ENCODE data around the gene LILRB5. TPM values are rescaled to one million over a fixed set of nuclear protein-coding genes. Genes with fewer than 3 reads are reported as not detected.
"Not testable (repeated sequence)": the region's sequence is repeated elsewhere in the genome, so short reads cannot be mapped to it uniquely, and the experiment has no call there.

LILRB5 gene
- total RNA-seq, 4 donors from 2014 or later = 24.0 to 75.5 (median 39.4) TPM

DNA sequence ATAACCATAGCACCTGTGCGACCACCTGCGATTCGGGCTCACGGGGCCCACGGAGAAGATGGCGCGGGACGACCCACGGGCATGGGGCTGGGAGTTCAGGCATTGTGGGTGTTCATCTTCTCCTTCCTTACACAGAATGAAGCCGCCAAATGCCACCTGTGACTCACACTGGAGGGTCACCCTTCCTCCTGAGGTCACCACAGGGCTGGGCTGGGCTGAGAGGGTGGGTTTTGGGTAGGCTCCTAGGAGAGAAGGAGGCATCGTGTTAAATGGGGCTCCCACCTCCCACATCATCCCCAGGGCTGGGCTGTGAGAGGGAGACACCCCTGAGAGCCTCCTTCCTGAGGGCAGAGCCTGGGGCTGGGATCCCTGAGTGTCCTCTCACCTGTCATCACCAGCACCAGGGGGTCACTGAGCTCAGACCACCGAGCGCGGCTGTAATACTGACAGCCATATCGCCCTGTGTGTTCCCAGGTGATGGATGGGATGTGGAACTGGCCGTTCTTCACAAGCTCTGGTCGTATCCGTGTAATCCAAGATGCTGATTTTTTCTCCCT, 22.4 kb upstream of the LILRB5 start:
- DNase-seq (ENCODE audit: low spot score) (no peak), ATAC-seq (ENCODE audit: low FRiP score) (no peak)
- TF ChIP-seq, protein P1, sequence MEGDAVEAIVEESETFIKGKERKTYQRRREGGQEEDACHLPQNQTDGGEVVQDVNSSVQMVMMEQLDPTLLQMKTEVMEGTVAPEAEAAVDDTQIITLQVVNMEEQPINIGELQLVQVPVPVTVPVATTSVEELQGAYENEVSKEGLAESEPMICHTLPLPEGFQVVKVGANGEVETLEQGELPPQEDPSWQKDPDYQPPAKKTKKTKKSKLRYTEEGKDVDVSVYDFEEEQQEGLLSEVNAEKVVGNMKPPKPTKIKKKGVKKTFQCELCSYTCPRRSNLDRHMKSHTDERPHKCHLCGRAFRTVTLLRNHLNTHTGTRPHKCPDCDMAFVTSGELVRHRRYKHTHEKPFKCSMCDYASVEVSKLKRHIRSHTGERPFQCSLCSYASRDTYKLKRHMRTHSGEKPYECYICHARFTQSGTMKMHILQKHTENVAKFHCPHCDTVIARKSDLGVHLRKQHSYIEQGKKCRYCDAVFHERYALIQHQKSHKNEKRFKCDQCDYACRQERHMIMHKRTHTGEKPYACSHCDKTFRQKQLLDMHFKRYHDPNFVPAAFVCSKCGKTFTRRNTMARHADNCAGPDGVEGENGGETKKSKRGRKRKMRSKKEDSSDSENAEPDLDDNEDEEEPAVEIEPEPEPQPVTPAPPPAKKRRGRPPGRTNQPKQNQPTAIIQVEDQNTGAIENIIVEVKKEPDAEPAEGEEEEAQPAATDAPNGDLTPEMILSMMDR (IDR thresholded peaks at IDR 0.05) = no peak

DNA sequence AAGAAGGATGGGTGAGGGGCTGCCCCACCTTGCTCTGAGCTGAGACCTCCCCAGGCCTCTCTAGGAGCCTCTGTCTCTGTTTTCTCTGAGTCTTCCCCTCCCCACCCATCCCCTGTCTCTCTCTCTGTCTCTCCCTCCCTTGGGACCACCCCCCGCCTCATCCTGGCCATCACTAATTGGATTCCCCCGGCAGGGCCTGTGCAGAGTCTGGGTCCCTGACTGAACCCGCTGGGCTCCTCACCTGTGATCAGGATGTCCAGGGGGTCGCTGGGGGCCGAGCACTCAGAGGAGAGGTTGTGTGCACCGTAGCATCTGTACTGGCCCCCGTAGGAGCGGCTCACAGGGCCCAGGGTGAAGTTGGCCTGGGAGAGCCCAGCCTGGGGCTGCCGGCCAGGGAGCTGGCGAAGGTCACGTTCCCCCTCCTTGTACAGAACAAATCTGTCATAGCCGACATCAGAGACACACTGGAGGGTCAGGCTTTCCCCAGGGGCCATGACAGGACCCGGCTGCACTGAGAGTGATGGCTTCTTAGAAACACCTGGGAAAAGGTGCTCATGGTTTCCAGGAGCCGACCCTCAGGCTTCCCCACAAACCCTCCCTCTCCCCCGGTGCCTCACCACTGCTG, 21.6 kb upstream of the LILRB5 start:
- not testable (repeated sequence) for DNase-seq (ENCODE audit: low spot score); ATAC-seq (ENCODE audit: low FRiP score)

DNA sequence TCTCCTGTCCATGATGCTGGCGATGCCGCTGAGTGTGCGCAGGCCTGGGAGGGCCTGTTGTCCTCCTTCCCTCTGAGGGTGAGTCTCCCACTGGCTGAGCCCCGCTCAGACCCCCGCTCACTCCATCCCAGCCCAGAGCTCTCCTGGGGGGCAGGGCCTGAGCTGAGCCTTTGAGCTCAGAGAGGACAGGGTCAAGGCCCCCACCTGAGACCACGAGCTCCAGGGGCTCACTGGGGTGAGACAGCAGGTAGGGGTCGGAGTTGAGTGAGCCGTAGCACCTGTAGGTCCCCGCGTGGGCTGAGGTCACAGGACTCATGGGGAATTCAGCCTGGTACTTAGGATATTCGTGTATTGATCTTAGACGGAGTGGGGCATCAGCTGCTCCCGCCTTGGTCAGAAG, 21.0 kb upstream of the LILRB5 start:
- DNase-seq (ENCODE audit: low spot score); ATAC-seq (ENCODE audit: low FRiP score): not testable (repeated sequence)

DNA sequence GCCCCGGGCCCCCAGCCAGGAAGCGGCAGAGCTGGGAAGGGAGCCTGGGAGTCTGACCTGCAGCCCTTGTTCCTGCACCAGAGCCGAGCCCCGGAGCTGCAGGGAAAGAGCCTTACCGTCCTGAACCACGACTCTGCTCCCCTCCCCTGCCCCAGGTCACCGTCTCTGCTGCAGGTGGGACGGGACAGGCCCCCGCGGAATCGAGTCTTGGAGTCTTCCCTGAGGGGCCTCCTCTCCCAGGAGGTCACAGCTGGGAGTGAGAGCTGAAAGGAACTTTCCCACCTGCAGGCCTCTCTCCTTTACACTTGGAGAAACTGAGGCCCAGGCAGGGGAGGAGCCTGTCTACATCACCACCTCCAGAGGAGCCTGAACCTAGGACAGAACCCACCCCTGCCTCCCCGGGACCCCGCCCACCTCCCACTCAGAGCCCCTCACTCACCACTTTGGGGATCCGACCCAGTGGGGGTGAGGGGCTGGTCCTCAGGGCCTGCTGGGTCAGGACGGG, 20.1 kb upstream of the LILRB5 start:
- DNase-seq (ENCODE audit: low spot score); ATAC-seq (ENCODE audit: low FRiP score): not testable (repeated sequence)

DNA sequence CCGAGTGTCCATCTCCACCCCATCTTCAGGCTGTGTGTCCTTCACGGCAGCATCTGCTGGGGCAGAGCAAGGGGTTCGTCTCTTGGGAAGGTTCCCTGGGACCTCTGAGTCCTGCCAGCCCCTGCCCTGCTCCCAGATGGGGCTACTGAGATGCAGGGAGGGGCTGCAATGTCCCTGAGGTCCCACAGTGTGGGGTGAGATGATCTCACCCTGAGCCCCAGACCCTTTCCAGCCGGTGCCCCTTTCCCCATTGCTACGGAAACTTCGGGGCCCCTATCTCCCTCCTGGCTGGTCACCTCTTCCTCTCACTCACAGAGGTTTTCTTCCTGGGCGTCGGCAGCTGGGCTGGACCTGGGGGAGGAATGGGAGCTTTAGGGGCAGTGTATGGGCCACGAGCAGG, 18.9 kb upstream of the LILRB5 start:
- ATAC-seq (ENCODE audit: low FRiP score) = no peak
- no peak for DNase-seq (ENCODE audit: low spot score)
- TF ChIP-seq, protein P1 (IDR thresholded peaks at IDR 0.05) = no peak

GRCh38 chr19:54274516-54274915, 17.4 kb upstream of the LILRB5 start:
- ATAC-seq (ENCODE audit: low FRiP score); DNase-seq (ENCODE audit: low spot score): not testable (repeated sequence)

DNA sequence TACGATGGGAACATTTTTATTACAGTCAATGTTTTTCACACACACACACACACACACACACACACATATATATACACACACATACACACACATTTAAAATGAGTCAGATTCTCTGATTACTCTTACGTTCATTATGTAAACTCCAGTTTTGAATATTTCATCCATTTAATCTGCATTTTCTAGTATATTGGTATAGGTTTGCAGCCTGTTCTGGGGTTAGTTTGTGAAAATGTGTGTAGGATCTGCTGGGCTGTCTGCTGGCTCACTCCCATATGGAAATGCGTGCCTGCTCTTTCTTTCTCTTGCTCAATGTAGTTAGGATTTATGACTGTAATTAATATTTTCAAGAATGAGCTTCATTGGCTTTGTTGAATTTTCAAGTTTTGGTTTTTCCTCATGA, 16.7 kb upstream of the LILRB5 start:
- DNase-seq (ENCODE audit: low spot score) (no peak), ATAC-seq (ENCODE audit: low FRiP score) (no peak)
- TF ChIP-seq, protein P1 (IDR thresholded peaks at IDR 0.05) = no peak

- ATAC-seq (ENCODE audit: low FRiP score); DNase-seq (ENCODE audit: low spot score): not testable (repeated sequence)
Observed at GRCh38 chr19:54272181-54272580, 15.1 kb upstream of the LILRB5 start.

DNA sequence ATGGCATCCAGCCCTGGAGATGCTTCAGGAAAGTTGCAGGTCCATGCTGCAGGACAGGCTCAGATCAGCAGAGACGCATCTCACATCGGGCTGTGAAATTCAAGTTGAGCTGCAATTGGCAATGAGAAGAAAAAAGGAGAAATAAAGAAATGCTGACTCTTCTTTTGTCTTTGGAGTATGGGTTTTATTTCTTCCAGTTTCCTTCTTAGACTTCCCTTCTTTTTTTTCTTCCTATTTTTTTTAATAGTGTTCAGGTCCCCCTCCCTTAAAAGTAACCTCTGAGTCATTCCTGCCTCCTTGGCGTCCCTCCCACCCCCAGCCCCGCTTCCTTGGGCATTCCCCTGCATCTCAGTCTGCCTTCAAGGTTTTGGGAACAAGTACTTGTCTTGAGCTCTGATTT, 14.5 kb upstream of the LILRB5 start:
- not testable (repeated sequence) for ATAC-seq (ENCODE audit: low FRiP score); DNase-seq (ENCODE audit: low spot score)

GRCh38 chr19:54271106-54271505, 14.0 kb upstream of the LILRB5 start:
- no peak for DNase-seq (ENCODE audit: low spot score)
- ATAC-seq (ENCODE audit: low FRiP score) = no peak
- TF ChIP-seq, protein P1 (IDR thresholded peaks at IDR 0.05) = no peak

Measured in omental fat pad (tissue), 4 donors.